AG10803 (cell line): ENCODE results near the gene PTK7.
A peak's percentile ranks its signal among the peaks of the same experiment; 100 is the strongest.

Experiments
- DNase-seq: peaks from one replicate; pipeline ENCODE4 v3.0.0; 2010; ENCODE audit warnings: low read depth
- H3K4me3 ChIP-seq: 2 replicates; pipeline ENCODE4 v1.5.1; 2011; ENCODE audit warnings: mild to moderate bottlenecking, low read length, control low read depth
- TF ChIP-seq, protein P1 (sequence below): conservative IDR thresholded peaks from 2 replicates; pipeline ENCODE4 v1.5.1; 2011; ENCODE audit warnings: mild to moderate bottlenecking, low read length, control low read depth, inconsistent platforms

The PTK7 gene

DNA sequence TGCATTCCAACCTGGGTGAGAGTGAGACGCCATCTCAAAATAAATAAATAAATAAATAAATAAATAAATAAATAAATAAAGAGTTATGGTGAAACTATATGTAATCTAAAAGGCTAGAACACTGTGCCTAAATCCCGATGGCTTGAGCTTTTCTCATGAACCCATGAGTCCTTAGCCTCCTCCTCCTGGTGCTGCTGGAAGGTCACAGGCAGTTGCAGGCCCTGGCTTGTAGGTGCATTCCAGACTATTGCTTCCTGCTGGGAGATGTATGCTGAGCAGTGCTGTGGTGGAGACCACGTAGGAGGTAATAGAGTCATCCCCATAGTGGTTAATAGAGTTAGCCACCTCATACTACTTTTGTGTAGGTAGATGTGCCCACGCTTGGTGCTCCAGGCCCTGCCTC is 12.5 kb downstream of the PTK7 start:
- peak; percentile 30 for DNase-seq
- TF ChIP-seq, protein P1, sequence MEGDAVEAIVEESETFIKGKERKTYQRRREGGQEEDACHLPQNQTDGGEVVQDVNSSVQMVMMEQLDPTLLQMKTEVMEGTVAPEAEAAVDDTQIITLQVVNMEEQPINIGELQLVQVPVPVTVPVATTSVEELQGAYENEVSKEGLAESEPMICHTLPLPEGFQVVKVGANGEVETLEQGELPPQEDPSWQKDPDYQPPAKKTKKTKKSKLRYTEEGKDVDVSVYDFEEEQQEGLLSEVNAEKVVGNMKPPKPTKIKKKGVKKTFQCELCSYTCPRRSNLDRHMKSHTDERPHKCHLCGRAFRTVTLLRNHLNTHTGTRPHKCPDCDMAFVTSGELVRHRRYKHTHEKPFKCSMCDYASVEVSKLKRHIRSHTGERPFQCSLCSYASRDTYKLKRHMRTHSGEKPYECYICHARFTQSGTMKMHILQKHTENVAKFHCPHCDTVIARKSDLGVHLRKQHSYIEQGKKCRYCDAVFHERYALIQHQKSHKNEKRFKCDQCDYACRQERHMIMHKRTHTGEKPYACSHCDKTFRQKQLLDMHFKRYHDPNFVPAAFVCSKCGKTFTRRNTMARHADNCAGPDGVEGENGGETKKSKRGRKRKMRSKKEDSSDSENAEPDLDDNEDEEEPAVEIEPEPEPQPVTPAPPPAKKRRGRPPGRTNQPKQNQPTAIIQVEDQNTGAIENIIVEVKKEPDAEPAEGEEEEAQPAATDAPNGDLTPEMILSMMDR: no peak
- no peak overlapping the region for H3K4me3 ChIP-seq

GRCh38 chr6:43089467-43089866 is 13.4 kb downstream of the PTK7 start:
- TF ChIP-seq, protein P1: no peak
- H3K4me3 ChIP-seq: no peak overlapping the region; the same call in 1 of the 2 replicates
- no peak for DNase-seq

DNA sequence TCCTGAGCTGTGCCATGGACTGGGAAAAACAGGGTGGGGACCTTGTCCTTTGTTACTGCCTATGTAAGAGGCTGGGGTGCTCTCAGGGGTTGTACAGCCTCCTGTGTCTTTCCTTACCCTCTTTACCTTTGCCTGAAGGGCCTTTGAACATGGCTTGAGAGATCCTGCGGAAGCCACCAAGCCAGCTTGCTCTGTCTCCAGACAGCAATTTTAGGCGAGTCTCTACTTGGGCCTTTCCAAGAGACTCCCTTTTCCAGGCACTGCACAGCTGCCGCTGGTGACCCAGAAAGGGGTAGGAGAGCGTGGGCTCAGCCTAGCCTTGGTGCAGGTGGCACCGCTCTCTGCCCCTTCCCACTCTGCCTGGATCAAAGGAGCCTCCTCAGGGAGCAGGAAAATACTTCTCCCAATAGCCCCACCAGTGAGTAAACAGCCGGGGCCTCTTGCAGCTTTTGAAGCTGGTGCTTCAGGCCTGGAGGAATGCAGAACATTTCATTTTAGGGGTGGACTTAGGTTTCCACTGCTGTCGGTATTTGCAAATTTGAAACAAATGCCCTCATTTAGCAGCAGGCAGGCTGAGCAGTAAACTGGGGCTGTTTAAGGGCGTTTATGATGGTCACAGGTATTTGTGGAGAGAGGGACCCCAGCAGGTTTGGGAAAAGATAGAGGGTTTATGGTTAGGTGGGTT is 13.9 kb downstream of the PTK7 start:
- TF ChIP-seq, protein P1: no peak
- peak overlapping the region; percentile 9; the same call in 1 of the 2 replicates for H3K4me3 ChIP-seq
- peak; percentile 73 for DNase-seq

DNA sequence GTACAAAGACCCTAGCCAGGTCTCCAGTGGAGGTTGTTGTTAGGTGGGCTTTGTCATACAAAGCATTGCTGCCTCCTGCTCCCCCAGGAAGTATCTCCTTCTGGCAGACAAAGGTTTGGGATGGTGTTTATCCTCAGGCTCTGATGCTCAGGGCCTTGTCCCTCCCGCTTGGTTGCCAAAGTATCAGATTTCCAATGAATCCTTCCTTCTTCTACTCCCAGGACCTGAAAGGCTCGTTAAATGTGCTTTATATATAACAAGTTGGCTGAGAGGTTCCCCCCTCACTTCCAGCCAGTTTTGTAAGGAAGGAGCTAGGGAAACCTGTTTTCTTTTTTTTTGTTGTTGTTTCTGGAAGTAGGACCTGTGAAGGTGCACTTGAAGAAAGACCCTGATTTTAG is 14.4 kb downstream of the PTK7 start:
- H3K4me3 ChIP-seq: no peak overlapping the region

DNA sequence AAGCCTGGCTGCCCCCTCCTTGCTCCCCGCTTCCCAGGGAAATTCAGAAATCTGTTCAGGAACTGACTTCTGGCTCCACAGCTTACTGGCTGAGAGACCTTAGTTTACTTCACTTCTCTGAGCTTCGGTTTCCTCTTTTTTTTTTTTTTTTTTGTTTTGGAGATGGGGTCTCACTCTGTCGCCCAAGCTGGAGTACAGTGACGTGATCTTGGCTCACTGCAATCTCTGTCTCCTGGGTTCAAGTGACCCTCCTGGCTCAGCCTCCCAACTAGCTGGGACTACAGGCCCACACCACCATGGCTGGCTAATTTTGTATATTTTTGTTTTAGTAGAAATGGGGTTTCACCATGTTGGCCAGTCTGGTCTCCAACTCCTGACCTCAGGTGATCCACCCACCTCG is 14.9 kb downstream of the PTK7 start:
- TF ChIP-seq, protein P1: no peak
- H3K4me3 ChIP-seq: no peak overlapping the region
- no peak for DNase-seq

More for the DNA sequence above, 14.4 kb downstream of the PTK7 start:
- no peak for DNase-seq
- TF ChIP-seq, protein P1: no peak

GRCh38 chr6:43091436-43091991 is 15.4 kb downstream of the PTK7 start:
- DNase-seq: no peak
- TF ChIP-seq, protein P1: no peak
- H3K4me3 ChIP-seq: no peak overlapping the region

DNA sequence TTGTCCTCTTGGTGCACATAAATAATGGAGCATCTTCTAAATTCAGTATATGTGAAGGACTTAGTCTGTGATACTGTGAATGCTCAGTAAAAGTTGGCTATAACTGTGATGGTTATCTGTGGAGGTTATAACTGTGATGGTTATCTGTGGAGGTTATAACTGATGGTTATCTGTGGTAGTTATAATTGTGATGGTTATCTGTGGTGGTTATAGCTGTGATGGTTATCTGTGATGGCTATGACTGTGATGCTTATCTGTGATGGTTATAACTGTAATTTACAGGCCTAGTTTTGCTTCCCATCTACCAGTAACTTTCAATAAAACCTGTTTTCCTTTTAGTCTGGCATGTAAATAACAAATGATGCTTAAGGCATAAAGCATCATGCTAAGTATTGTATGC is 16.5 kb downstream of the PTK7 start:
- no peak for DNase-seq
- TF ChIP-seq, protein P1: no peak
- no peak overlapping the region for H3K4me3 ChIP-seq
